IMR-90 (cell line): ENCODE data around the gene CAPZA2. TPM values are rescaled to one million over a fixed set of nuclear protein-coding genes. Genes with fewer than 3 reads are reported as not detected.

Source experiments
- ATAC-seq: fragments of 200-7000 bp; cut with Tn5 transposase; 2 replicates; pipeline ENCODE4 v1.9.1; 2020; ENCODE audit warnings: low read depth, mild to moderate bottlenecking, moderate library complexity
- BruUV-seq: library from RNA; stranded (reverse); fragments of 400-500 nt; replicated peaks from 2 replicates; lab custom pipeline; 2021; lab: Mats Ljungman, UMichigan
- CTCF ChIA-PET: fragments of 300-600 bp; formaldehyde crosslinking; extraction: SDS; loops from one replicate; lab custom pipeline; 2021; ENCODE audit warnings: antibody characterized with exemption; lab: Yijun Ruan, JAX
- POLR2A ChIA-PET: fragments of 300-600 bp; sonication (Branson Sonifier 250); formaldehyde crosslinking; loops from one replicate; lab custom pipeline; 2022; ENCODE audit warnings: antibody characterized with exemption; ENCODE audit not compliant: unreplicated experiment; lab: Charles Lee
- DNase-seq: peaks from one replicate; pipeline ENCODE4 v3.0.0; 2013
- H2AFZ ChIP-seq: replicated peaks from 2 replicates; pipeline ENCODE3; 2013; ENCODE audit warnings: low read length, mild to moderate bottlenecking; ENCODE audit not compliant: poor library complexity
- H2AK5ac ChIP-seq: 2 replicates; pipeline ENCODE4 v1.6.1; 2013; ENCODE audit warnings: low read depth, low read length, inconsistent platforms
- H2AK9ac ChIP-seq: replicated peaks from 2 replicates; pipeline ENCODE3; 2013; ENCODE audit warnings: mild to moderate bottlenecking, low read depth, low read length, moderate library complexity; ENCODE audit not compliant: poor library complexity
- H2BK120ac ChIP-seq: 2 replicates; pipeline ENCODE4 v1.6.1; 2013; ENCODE audit warnings: low read depth, low read length, inconsistent platforms
- H2BK15ac ChIP-seq: 3 replicates; pipeline ENCODE4 v1.6.1; 2013; ENCODE audit warnings: low read depth, low read length, inconsistent platforms
- H2BK20ac ChIP-seq: 2 replicates; pipeline ENCODE4 v1.6.1; 2013; ENCODE audit warnings: low read depth, mild to moderate bottlenecking, inconsistent platforms, low read length, moderate library complexity
- H2BK5ac ChIP-seq: 2 replicates; pipeline ENCODE4 v1.6.1; 2013; ENCODE audit warnings: mild to moderate bottlenecking, low read depth, low read length, inconsistent platforms; ENCODE audit not compliant: poor library complexity, severe bottlenecking
- H3K14ac ChIP-seq: replicated peaks from 2 replicates; pipeline ENCODE4 v1.6.1; 2013; ENCODE audit warnings: low read depth, low read length, inconsistent platforms
- H3K18ac ChIP-seq: 2 replicates; pipeline ENCODE4 v1.6.1; 2013; ENCODE audit warnings: low read depth, low read length, control low read depth
- H3K23ac ChIP-seq: 2 replicates; pipeline ENCODE4 v1.6.1; 2013; ENCODE audit warnings: low read depth, low read length, inconsistent platforms
- H3K27ac ChIP-seq: 2 replicates; pipeline ENCODE4 v1.5.1; 2013; ENCODE audit warnings: mild to moderate bottlenecking, control low read depth, low read length; ENCODE audit not compliant: insufficient read depth
- H3K27me3 ChIP-seq: 2 replicates; pipeline ENCODE4 v1.6.1; 2013; ENCODE audit warnings: low read length; ENCODE audit not compliant: control insufficient read depth, insufficient read depth
- H3K36me3 ChIP-seq: 2 replicates; pipeline ENCODE4 v1.6.1; 2013; ENCODE audit warnings: low read length, mixed read lengths; ENCODE audit not compliant: control insufficient read depth, insufficient read depth
- H3K4ac ChIP-seq: 2 replicates; pipeline ENCODE4 v1.6.1; 2013; ENCODE audit warnings: low read depth, low read length, inconsistent platforms
- H3K4me1 ChIP-seq: 2 replicates; pipeline ENCODE4 v1.6.1; 2013; ENCODE audit warnings: low read length, mixed read lengths; ENCODE audit not compliant: control insufficient read depth, insufficient read depth
- H3K4me2 ChIP-seq: 2 replicates; pipeline ENCODE4 v1.6.1; 2013; ENCODE audit warnings: low read depth, mild to moderate bottlenecking, control low read depth, low read length, moderate library complexity
- H3K4me3 ChIP-seq: 2 replicates; pipeline ENCODE4 v1.5.1; 2013; ENCODE audit warnings: low read depth, mild to moderate bottlenecking, control low read depth, low read length, moderate library complexity; ENCODE audit not compliant: insufficient read depth
- H3K56ac ChIP-seq: 2 replicates; pipeline ENCODE4 v1.6.1; 2013; ENCODE audit warnings: low read length, inconsistent platforms; ENCODE audit not compliant: insufficient read depth; ENCODE audit errors: extremely low read depth
- H3K79me1 ChIP-seq, 2 experiments: 2 replicates each; pipeline ENCODE4 v1.6.1; 2013; ENCODE audit warnings: low read length in 2 of 2, inconsistent platforms in 1 of 2, low read depth in 1 of 2
- H3K9ac ChIP-seq: 2 replicates; pipeline ENCODE4 v1.6.1; 2013; ENCODE audit warnings: low read depth, low read length, control low read depth
- H3K9me1 ChIP-seq: 2 replicates; pipeline ENCODE4 v1.6.1; 2013; ENCODE audit warnings: low read length, inconsistent platforms; ENCODE audit not compliant: insufficient read depth
- H3K9me3 ChIP-seq: 2 replicates; pipeline ENCODE4 v1.6.1; 2013; ENCODE audit warnings: low read length; ENCODE audit not compliant: control insufficient read depth, insufficient read depth
- H4K20me1 ChIP-seq: 2 replicates; pipeline ENCODE4 v1.6.1; 2013; ENCODE audit warnings: low read length, inconsistent platforms; ENCODE audit not compliant: insufficient read depth
- H4K5ac ChIP-seq: 2 replicates; pipeline ENCODE4 v1.6.1; 2013; ENCODE audit warnings: mild to moderate bottlenecking, low read depth, low read length, control low read depth
- H4K8ac ChIP-seq, 2 experiments: 2 replicates each; pipeline ENCODE4 v1.6.1; 2013; ENCODE audit warnings: low read depth in 2 of 2, low read length in 2 of 2, control low read depth in 1 of 2, inconsistent platforms in 1 of 2
- H4K91ac ChIP-seq: 2 replicates; pipeline ENCODE4 v1.6.1; 2013; ENCODE audit warnings: low read depth, low read length, inconsistent platforms; ENCODE audit not compliant: insufficient read depth
- FOS ChIP-seq: fragments of 150-350 bp; IDR thresholded peaks from 2 replicates; pipeline ENCODE4 v1.6.1; 2016; ENCODE audit warnings: low read depth, low read length
- SMC3 ChIP-seq: fragments of 150-350 bp; IDR thresholded peaks from 2 replicates; pipeline ENCODE4 v1.6.1; 2016; ENCODE audit warnings: low read depth, mild to moderate bottlenecking, antibody characterized with exemption, low read length, moderate library complexity
- WGBS, 2 experiments: methylation state at CpG; one replicate each; pipeline versions ENCODE4 v1.1.5 to v1.1.7; 2013; ENCODE audit warnings: missing lambda C conversion rate in 2 of 2; ENCODE audit not compliant: insufficient read length in 1 of 2; ENCODE audit errors: extremely low coverage in 2 of 2; 5-methylcytosine and 5-hydroxymethylcytosine counted together
- dilution Hi-C: fragments of 300-500 bp; cut with HindIII; formaldehyde crosslinking; loops from one replicate; pipeline ENCODE4 v1.14.3; 2018; ENCODE audit warnings: low sequenced_read_pairs; ENCODE audit not compliant: unreplicated experiment
- in situ Hi-C: fragments of 300-500 bp; cut with MboI; formaldehyde crosslinking; loops from 3 replicates; pipeline ENCODE4 v1.14.3; 2019; ENCODE audit warnings: low sequenced_read_pairs, inconsistent platforms, mixed read lengths
- intact Hi-C: fragments of 100-400 bp; cut with micrococcal nuclease; formaldehyde crosslinking; loops from 2 replicates; pipeline ENCODE4 v1.10.0; 2022
- polyA plus RNA-seq, 3 experiments: library from polyadenylated mRNA; depleted of rRNA; stranded (reverse); fragments of >200 nt; gene quantifications; 2 replicates each; pipeline ENCODE4 v1.2.3, GENCODE V29; 2012; ENCODE audit warnings: low replicate concordance in 1 of 3
- total RNA-seq: library from RNA; depleted of rRNA; stranded (reverse); fragments of >200 nt; gene quantifications from 2 replicates; pipeline ENCODE4 v1.2.3, GENCODE V29; 2012

CAPZA2 gene
- total and polyA plus RNA-seq, 2 of the 4 experiments (the other 2 are of a cell fraction) = 66.6 to 133 TPM

DNA sequence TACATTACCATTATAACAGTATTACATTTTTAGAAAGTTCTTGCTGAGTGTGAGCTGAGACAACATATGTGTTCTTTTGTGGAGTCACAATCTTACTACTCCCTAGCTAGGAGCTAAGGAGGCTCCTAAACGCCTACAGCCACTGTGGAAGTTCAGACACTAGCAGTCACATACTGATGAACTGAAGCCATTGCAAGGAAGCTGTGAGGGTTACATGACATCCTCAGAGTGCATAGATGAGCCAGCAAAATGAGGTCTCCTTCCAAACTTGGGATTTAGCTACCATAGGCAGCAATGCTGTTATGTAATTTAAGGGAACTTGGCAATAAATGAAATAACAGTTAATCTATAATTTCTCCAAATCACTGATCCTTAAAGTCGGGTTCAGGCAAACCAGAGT lies 80.1 kb downstream of the CAPZA2 start:
- BruUV-seq = no TSS peak
- TF ChIP-seq SMC3 = no peak
- TF ChIP-seq FOS = no peak
- Histone ChIP-seq H3K27me3 (no peaks in the 10 kb centered on the region), H4K20me1 (no peaks in the 10 kb centered on the region), H4K5ac (no peak overlapping the region), H2BK15ac (no peak overlapping the region), H3K36me3 (no peaks in the 10 kb centered on the region), H2AK5ac (no peak overlapping the region), H3K9me3 (no peaks in the 10 kb centered on the region), H2BK5ac (no peak overlapping the region), H2AK9ac (no peak overlapping the region), H3K27ac (no peak overlapping the region), H3K14ac (no peak overlapping the region), H3K9ac (no peak overlapping the region), H3K4me2 (no peak overlapping the region), H3K4ac (no peak overlapping the region), H2BK120ac (no peak overlapping the region), H3K18ac (peak overlapping the region; percentile 35; the same call in 1 of the 2 replicates), H3K4me3 (no peak overlapping the region), H2AFZ (no peak overlapping the region), H2BK20ac (no peak overlapping the region), H3K23ac (peak overlapping the region; percentile 11; the same call in 1 of the 2 replicates), H3K79me1 (no peaks in the 10 kb centered on the region), H3K4me1 (peaks cover 4% of the 10 kb centered on the region), H3K9me1 (0 out of 2 replicates have a peak, but pooled peaks cover 3% of the 10 kb centered on the region), H4K8ac (no peak overlapping the region), H4K91ac (no peak overlapping the region), H3K56ac (no peak overlapping the region)
- WGBS, 2 experiments = no CpG with 5 or more reads among the region's 2 CpGs
- in situ Hi-C loops = loop anchor here (25.0 kb wide), 1 partner anchor 770 kb away; no protein-coding TSS in a partner anchor
- POLR2A ChIA-PET = no interaction called here
- intact Hi-C loops = no loop called here
- dilution Hi-C loops = no loop called here
- DNase-seq = no peak
- ATAC-seq = peak; percentile 29; the same call in 1 of the 2 replicates
- CTCF ChIA-PET = no interaction called here
